Esophagus squamous epithelium (tissue), 5 donors: ENCODE measurements around the gene SNPH. TPM values are rescaled to one million over a fixed set of nuclear protein-coding genes. Genes with fewer than 3 reads are reported as not detected.

Experiments used
- DNase-seq: peaks from one replicate; lab custom pipeline; 2025; lab: John Stamatoyannopoulos, UW
- H3K27ac ChIP-seq, 4 donors: fragments of 200-600 bp; sonication (generic); one replicate each; pipeline ENCODE4 v1.5.1; 2016 to 2019; ENCODE audit warnings: mild to moderate bottlenecking in 1 of 4
- H3K27me3 ChIP-seq, 4 donors: fragments of 200-600 bp; sonication (generic); 1 replicate in 3 of 4; 2 replicates in 1 of 4; pipeline versions ENCODE4 v1.5.1 to v1.6.0; 2017 to 2021; ENCODE audit warnings: antibody characterized with exemption in 1 of 4
- H3K36me3 ChIP-seq, 3 donors: fragments of 200-600 bp; sonication (generic); one replicate each; pipeline ENCODE4 v1.5.1; 2016 to 2019
- H3K4me1 ChIP-seq, 3 donors: fragments of 200-600 bp; sonication (generic); one replicate each; pipeline ENCODE4 v1.5.1; 2017 to 2019
- H3K4me3 ChIP-seq, 4 donors: fragments of 200-600 bp; sonication (generic); 1 replicate in 3 of 4; 2 replicates in 1 of 4; pipeline ENCODE4 v1.5.1; 2016 to 2019; ENCODE audit warnings: mild to moderate bottlenecking in 2 of 4, moderate library complexity in 1 of 4
- H3K9me3 ChIP-seq, 3 donors: fragments of 200-600 bp; sonication (generic); one replicate each; pipeline ENCODE4 v1.5.1; 2016 to 2019
- CTCF ChIP-seq, 6 experiments: fragments of 450-650 bp in 4 of 6; fragments of 200-600 bp in 2 of 6; sonication (generic) in 2 of 6; IDR thresholded peaks; one replicate each; pipeline ENCODE4 v1.5.1; 2016 to 2019; ENCODE audit warnings: antibody characterized with exemption in 6 of 6, mild to moderate bottlenecking in 4 of 6, moderate library complexity in 4 of 6
- POLR2A ChIP-seq, 4 donors: fragments of 450-650 bp; IDR thresholded peaks; one replicate each; pipeline ENCODE4 v1.6.1; 2017; ENCODE audit warnings: antibody characterized with exemption in 4 of 4, mild to moderate bottlenecking in 4 of 4, moderate library complexity in 3 of 4
- WGBS, 2 donors: methylation state at CpG; one replicate each; pipeline ENCODE4 v1.1.5; 2018; 5-methylcytosine and 5-hydroxymethylcytosine counted together
- intact Hi-C: fragments of 100-400 bp; cut with DNase I; formaldehyde crosslinking; loops from one replicate; pipeline ENCODE4 v1.15.0; 2022
- total RNA-seq, 4 donors: library from RNA; depleted of rRNA; stranded (reverse); fragments of >200 nt; gene quantifications; one replicate each; pipeline ENCODE4 v1.1.0, GENCODE V29; 2016
- donor health status: DM: yes; HTN: yes; CAD: no.

Gene SNPH
- total RNA-seq, 4 donors from 2014 or later, result 0.83 to 2.5 (median 1.5) TPM

- intact Hi-C loops, result no loop called here
- Histone ChIP-seq H3K27ac (no peak overlapping the region), H3K27me3 (no peaks in the 10 kb centered on the region), H3K4me3 (no peak overlapping the region), H3K36me3 (peaks cover 0 to 17% (median 0%) of the 10 kb centered on the region in 3 donors), H3K4me1 (peaks cover 0 to 9% (median 7%) of the 10 kb centered on the region in 3 donors), H3K9me3 (no peaks in the 10 kb centered on the region)
- WGBS, 2 donors, result 67 to 72% methylated on average over 9 to 12 of the region's 12 CpGs
- DNase-seq, result no peak
- TF ChIP-seq CTCF (IDR thresholded peaks at IDR 0.05) (no peak), POLR2A (IDR thresholded peaks at IDR 0.05) (no peak)
Measured at GRCh38 chr20:1302685-1303541, 36.8 kb downstream of the SNPH start.

- no peak for DNase-seq
- intact Hi-C loops, result no loop called here
- H3K36me3 ChIP-seq, result peaks cover 0 to 37% (median 0%) of the 10 kb centered on the region in 3 donors
- no peak overlapping the region for H3K27ac ChIP-seq
- H3K4me1 ChIP-seq, result peaks cover 0 to 9% (median 7%) of the 10 kb centered on the region in 3 donors
- 83 to 88% methylated on average over 3 to 5 of the region's 31 CpGs for WGBS, 2 donors
- no peaks in the 10 kb centered on the region for H3K9me3 ChIP-seq
- no peaks in the 10 kb centered on the region for H3K27me3 ChIP-seq
- no peak for TF ChIP-seq CTCF (IDR thresholded peaks at IDR 0.05)
- no peak for TF ChIP-seq POLR2A (IDR thresholded peaks at IDR 0.05)
- H3K4me3 ChIP-seq, result no peak overlapping the region
Measured at GRCh38 chr20:1304710-1305515, 38.8 kb downstream of the SNPH start.

GRCh38 chr20:1305712-1306111 is 39.6 kb downstream of the SNPH start:
- peaks cover 0 to 6% (median 3%) of the 10 kb centered on the region in 3 donors for H3K4me1 ChIP-seq
- no peaks in the 10 kb centered on the region for H3K9me3 ChIP-seq
- peaks cover 0 to 45% (median 0%) of the 10 kb centered on the region in 3 donors for H3K36me3 ChIP-seq
- DNase-seq, result no peak
- WGBS, 2 donors, result 87 to 95% methylated on average over 4 to 10 of the region's 24 CpGs
- H3K27ac ChIP-seq, result no peak overlapping the region
- H3K27me3 ChIP-seq, result no peaks in the 10 kb centered on the region
- TF ChIP-seq POLR2A (IDR thresholded peaks at IDR 0.05), result no peak
- TF ChIP-seq CTCF (IDR thresholded peaks at IDR 0.05), result no peak
- intact Hi-C loops, result no loop called here
- no peak overlapping the region for H3K4me3 ChIP-seq

GRCh38 chr20:1306316-1307135 is 40.4 kb downstream of the SNPH start:
- H3K4me1 ChIP-seq, result no peaks in the 10 kb centered on the region
- peaks cover 0 to 51% (median 0%) of the 10 kb centered on the region in 3 donors for H3K36me3 ChIP-seq
- TF ChIP-seq POLR2A (IDR thresholded peaks at IDR 0.05), result no peak
- no peak for TF ChIP-seq CTCF (IDR thresholded peaks at IDR 0.05)
- no peaks in the 10 kb centered on the region for H3K9me3 ChIP-seq
- no peaks in the 10 kb centered on the region for H3K27me3 ChIP-seq
- whole genome bisulfite sequencing, 2 donors, result 76 to 80% methylated on average over 2 to 3 of the region's 14 CpGs
- DNase-seq, result no peak
- H3K4me3 ChIP-seq, result no peak overlapping the region
- intact Hi-C loops, result no loop called here
- no peak overlapping the region for H3K27ac ChIP-seq
